K562 (cell line): ENCODE measurements around the gene ID2. TPM values are rescaled to one million over a fixed set of nuclear protein-coding genes. Genes with fewer than 3 reads are reported as not detected.

Experiments
- C11orf30 ChIP-seq: fragments of 450-650 bp; IDR thresholded peaks from 2 replicates; pipeline ENCODE4 v1.6.1; 2016; ENCODE audit warnings: low read depth, mild to moderate bottlenecking
- DDX20 ChIP-seq: fragments of 450-650 bp; IDR thresholded peaks from 2 replicates; pipeline ENCODE4 v1.6.1; 2016; ENCODE audit warnings: missing genetic modification characterization, low read depth, mild to moderate bottlenecking, missing compliant biosample characterization, moderate library complexity
- ESRRA ChIP-seq: fragments of 450-650 bp; IDR thresholded peaks from 2 replicates; pipeline ENCODE4 v1.6.1; 2014; ENCODE audit warnings: low read depth, mild to moderate bottlenecking, moderate library complexity, borderline replicate concordance
- HDAC8 ChIP-seq: fragments of 450-650 bp; IDR thresholded peaks from 2 replicates; pipeline ENCODE4 v1.6.1; 2016; ENCODE audit warnings: mild to moderate bottlenecking, missing genetic modification characterization, moderate library complexity, missing compliant biosample characterization
- ILK ChIP-seq: fragments of 450-650 bp; IDR thresholded peaks from 2 replicates; pipeline ENCODE4 v1.6.1; 2016; ENCODE audit warnings: missing genetic modification characterization, low read depth, mild to moderate bottlenecking, missing compliant biosample characterization, moderate library complexity, borderline replicate concordance
- IRF9 ChIP-seq: fragments of 450-650 bp; IDR thresholded peaks from 2 replicates; pipeline ENCODE4 v1.6.1; 2016; ENCODE audit warnings: missing biosample characterization, missing genetic modification characterization
- KLF13 ChIP-seq: fragments of 450-650 bp; IDR thresholded peaks from 2 replicates; pipeline ENCODE4 v1.6.1; 2016; ENCODE audit warnings: missing genetic modification characterization, low read depth, mild to moderate bottlenecking, missing compliant biosample characterization, moderate library complexity, borderline replicate concordance
- LARP7 ChIP-seq: fragments of 450-650 bp; IDR thresholded peaks from 2 replicates; pipeline ENCODE4 v1.6.1; 2016
- MEF2D ChIP-seq: conservative IDR thresholded peaks from 2 replicates; pipeline ENCODE4 v1.6.1; 2016; ENCODE audit warnings: low read depth, missing genetic modification characterization, missing compliant biosample characterization
- NFE2 ChIP-seq: IDR thresholded peaks from 2 replicates; pipeline ENCODE4 v1.6.1; 2014; ENCODE audit warnings: antibody characterized with exemption, low read depth
- OTX1 ChIP-seq: fragments of 450-650 bp; formaldehyde crosslinking; IDR thresholded peaks from 2 replicates; pipeline ENCODE4 v1.4.0; 2022; ENCODE audit warnings: mild to moderate bottlenecking
- PHB ChIP-seq: fragments of 250-450 bp; sonication (Bioruptor Pico); IDR thresholded peaks from 2 replicates; pipeline ENCODE4 v1.5.0; 2021
- SAP30 ChIP-seq: fragments of 200-600 bp; sonication (generic); IDR thresholded peaks from 2 replicates; pipeline ENCODE4 v1.6.1; 2012; ENCODE audit warnings: borderline replicate concordance, low read depth, mild to moderate bottlenecking, moderate library complexity, low read length, control low read depth, inconsistent platforms; ENCODE audit not compliant: insufficient read depth, poor library complexity, severe bottlenecking
- SRSF9 ChIP-seq: fragments of 200-400 bp; formaldehyde crosslinking; IDR thresholded peaks from 2 replicates; pipeline ENCODE4 v1.6.1; 2017; ENCODE audit warnings: low read depth, low read length, borderline replicate concordance
- TBP ChIP-seq: optimal IDR thresholded peaks from 2 replicates; pipeline ENCODE3; 2011; ENCODE audit warnings: low read depth, low read length, improper control_type of control experiment
- TCF7 ChIP-seq: sonication (generic); IDR thresholded peaks from 2 replicates; pipeline ENCODE4 v1.6.1; 2016; ENCODE audit warnings: antibody characterized with exemption, borderline replicate concordance
- TOE1 ChIP-seq, 2 experiments: fragments of 450-650 bp in 1 of 2; sonication (generic) in 1 of 2; formaldehyde crosslinking in 1 of 2; IDR thresholded peaks; 2 replicates each; pipeline versions ENCODE4 v1.7.1 to v1.8.0; 2016 to 2022; ENCODE audit warnings: borderline replicate concordance in 2 of 2, mild to moderate bottlenecking in 2 of 2, antibody characterized with exemption in 1 of 2, inconsistent platforms in 1 of 2, low read depth in 1 of 2, missing genetic modification reagents in 1 of 2, moderate library complexity in 1 of 2
- USF2 ChIP-seq: sonication (generic); formaldehyde crosslinking; IDR thresholded peaks from 2 replicates; pipeline ENCODE4 v1.5.0; 2020; ENCODE audit warnings: missing genetic modification reagents
- ZFP30 ChIP-seq: fragments of 250-450 bp; sonication (Bioruptor Pico); IDR thresholded peaks from 2 replicates; pipeline ENCODE4 v1.8.0; 2022; ENCODE audit warnings: moderate library complexity, mild to moderate bottlenecking, inconsistent platforms, borderline replicate concordance
- ZKSCAN1 ChIP-seq: fragments of 150-350 bp; IDR thresholded peaks from 2 replicates; pipeline ENCODE4 v1.6.1; 2016; ENCODE audit warnings: low read depth, low read length
- polyA plus RNA-seq, 8 experiments: library from polyadenylated mRNA; depleted of rRNA in 4 of 8; stranded (reverse) in 5 of 8; unstranded in 3 of 8; fragments of >200 nt; fragmentation: Nextera tagmentation in 2 of 8; fragmentation: Illumina TruSeq in 1 of 8; extraction: Ambion mirVana in 2 of 8; extraction: Trizol in 1 of 8; gene quantifications; 2 replicates each; pipeline versions ENCODE4 v1.2.1 to v1.2.3, GENCODE V29; 2011 to 2014; ENCODE audit warnings: inconsistent platforms in 1 of 8, missing spikeins in 1 of 8
- total RNA-seq, 7 experiments: library from RNA; depleted of rRNA in 6 of 7; stranded (reverse); fragments of >200 nt in 6 of 7; fragmentation: Illumina TruSeq in 2 of 7; extraction: Trizol in 2 of 7; gene quantifications; 2 replicates each; pipeline versions ENCODE4 v1.2.1 to v1.2.3, GENCODE V29; 2011 to 2021; ENCODE audit warnings: low replicate concordance in 1 of 7
- TF ChIP-seq, protein P1 (sequence below): fragments of 450-650 bp; IDR thresholded peaks from 2 replicates; pipeline ENCODE4 v1.6.1; 2016; ENCODE audit warnings: low read depth, mild to moderate bottlenecking, moderate library complexity
- TF ChIP-seq, protein P2 (sequence below): fragments of 450-650 bp; IDR thresholded peaks from 2 replicates; pipeline ENCODE4 v1.6.1; 2017; ENCODE audit warnings: mild to moderate bottlenecking, moderate library complexity
- TF ChIP-seq, protein P3 (sequence below), 2 experiments: fragments of 450-650 bp in 1 of 2; sonication (generic) in 1 of 2; formaldehyde crosslinking in 1 of 2; IDR thresholded peaks in 1 of 2; conservative IDR thresholded peaks in 1 of 2; 2 replicates each; pipeline versions ENCODE4 v1.6.1 to v1.8.1; 2016 to 2023; ENCODE audit warnings: mild to moderate bottlenecking in 2 of 2, moderate library complexity in 2 of 2, inconsistent platforms in 1 of 2, missing genetic modification reagents in 1 of 2

ID2 gene
- total and polyA plus RNA-seq, 9 of the 15 experiments (the other 6 are each of a cell fraction or from before 2014, with no cell fraction given) = 8.0 to 35.7 (median 16.6) TPM

DNA sequence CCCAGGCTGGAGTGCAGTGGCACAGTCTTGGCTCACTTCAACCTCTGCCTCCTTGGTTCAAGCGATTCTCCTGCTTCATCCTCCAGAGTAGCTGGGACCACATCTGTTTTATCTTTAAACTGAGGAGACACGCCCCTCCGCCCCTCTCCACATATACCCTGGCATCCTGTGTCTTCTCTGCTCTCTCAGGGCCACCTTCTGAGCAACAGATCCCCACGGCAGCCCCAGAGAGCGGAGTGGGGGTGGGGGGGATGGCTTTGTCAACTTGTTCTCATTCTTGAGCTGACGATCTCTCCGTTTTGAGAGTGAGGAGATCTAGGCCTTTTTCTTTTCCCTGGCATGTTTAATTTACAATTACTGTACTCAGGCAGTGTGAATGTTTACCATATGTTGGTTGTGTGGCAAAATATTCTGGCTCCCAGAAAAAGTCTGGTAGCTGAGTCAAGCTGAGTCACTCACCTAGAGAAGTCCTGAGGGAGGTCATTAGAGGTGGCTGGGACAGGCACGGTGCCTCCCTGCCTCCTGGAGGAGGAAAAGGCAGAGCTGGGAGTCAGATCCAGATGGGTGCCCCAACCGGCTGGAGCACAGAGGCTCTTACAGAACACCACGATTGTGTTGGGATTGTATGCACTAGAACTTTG is 19.5 kb upstream of the ID2 start (continued):
- TF ChIP-seq OTX1 (no peak), ILK (no peak), ZFP30 (CRISPR knock-in tag) (no peak), TBP (no peak), TOE1 (IDR thresholded peaks at IDR 0.05; ENCODE audit: borderline replicate concordance) (no peak), TOE1 (CRISPR knock-in tag; IDR thresholded peaks at IDR 0.05; ENCODE audit: borderline replicate concordance, low read depth) (no peak), KLF13 (tag) (no peak), NFE2 (peak; percentile 81), TCF7 (no peak), HDAC8 (tag) (no peak), USF2 (CRISPR knock-in tag) (no peak), DDX20 (tag) (no peak), SAP30 (no peak), ZKSCAN1 (no peak), MEF2D (tag) (0 out of 2 replicates have a peak, but pooled peaks have one; percentile 12), ESRRA (0 out of 2 replicates have a peak, but pooled peaks have one; percentile 36), IRF9 (tag) (no peak), PHB (CRISPR knock-in tag) (no peak), LARP7 (no peak), SRSF9 (no peak), C11orf30 (peak; percentile 75)
- TF ChIP-seq, protein P1, sequence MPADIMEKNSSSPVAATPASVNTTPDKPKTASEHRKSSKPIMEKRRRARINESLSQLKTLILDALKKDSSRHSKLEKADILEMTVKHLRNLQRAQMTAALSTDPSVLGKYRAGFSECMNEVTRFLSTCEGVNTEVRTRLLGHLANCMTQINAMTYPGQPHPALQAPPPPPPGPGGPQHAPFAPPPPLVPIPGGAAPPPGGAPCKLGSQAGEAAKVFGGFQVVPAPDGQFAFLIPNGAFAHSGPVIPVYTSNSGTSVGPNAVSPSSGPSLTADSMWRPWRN = no peak
- TF ChIP-seq, protein P2, sequence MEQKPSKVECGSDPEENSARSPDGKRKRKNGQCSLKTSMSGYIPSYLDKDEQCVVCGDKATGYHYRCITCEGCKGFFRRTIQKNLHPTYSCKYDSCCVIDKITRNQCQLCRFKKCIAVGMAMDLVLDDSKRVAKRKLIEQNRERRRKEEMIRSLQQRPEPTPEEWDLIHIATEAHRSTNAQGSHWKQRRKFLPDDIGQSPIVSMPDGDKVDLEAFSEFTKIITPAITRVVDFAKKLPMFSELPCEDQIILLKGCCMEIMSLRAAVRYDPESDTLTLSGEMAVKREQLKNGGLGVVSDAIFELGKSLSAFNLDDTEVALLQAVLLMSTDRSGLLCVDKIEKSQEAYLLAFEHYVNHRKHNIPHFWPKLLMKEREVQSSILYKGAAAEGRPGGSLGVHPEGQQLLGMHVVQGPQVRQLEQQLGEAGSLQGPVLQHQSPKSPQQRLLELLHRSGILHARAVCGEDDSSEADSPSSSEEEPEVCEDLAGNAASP = peak; percentile 41; the same call in 1 of the 2 replicates
- TF ChIP-seq, protein P3, sequence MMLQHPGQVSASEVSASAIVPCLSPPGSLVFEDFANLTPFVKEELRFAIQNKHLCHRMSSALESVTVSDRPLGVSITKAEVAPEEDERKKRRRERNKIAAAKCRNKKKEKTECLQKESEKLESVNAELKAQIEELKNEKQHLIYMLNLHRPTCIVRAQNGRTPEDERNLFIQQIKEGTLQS (IDR thresholded peaks at IDR 0.05) = peak; percentile 41; the same call in 1 of the 2 replicates
- TF ChIP-seq, protein P3 (CRISPR knock-in tag; conservative IDR thresholded peaks at IDR 0.05) = no peak
